ENCODE results near the gene SIPA1.

- TF ChIP-seq CTCF (IDR thresholded peaks at IDR 0.05) (no peak), EP300 (IDR thresholded peaks at IDR 0.05) (no peak), POLR2A (IDR thresholded peaks at IDR 0.05; ENCODE audit: low read depth) (no peak), POLR2AphosphoS5 (IDR thresholded peaks at IDR 0.05) (no peak)
Observed at GRCh38 chr11:65624931-65625627, 12.8 kb upstream of the SIPA1 start.
